SK-N-MC (cell line): ENCODE results near the gene SEBOX.

Experiments
- EZH2 ChIP-seq: fragments of 200-600 bp; sonication (generic); IDR thresholded peaks from one replicate; pipeline ENCODE4 v1.6.1; 2017; ENCODE audit warnings: antibody characterized with exemption
- FOXP2 ChIP-seq: optimal IDR thresholded peaks from 2 replicates; pipeline ENCODE3; 2011; ENCODE audit warnings: mild to moderate bottlenecking, moderate library complexity; ENCODE audit not compliant: insufficient read depth; ENCODE audit errors: extremely low read length, control extremely low read depth
- POLR2AphosphoS5 ChIP-seq: IDR thresholded peaks from 2 replicates; pipeline ENCODE4 v1.6.1; 2012; ENCODE audit warnings: mild to moderate bottlenecking, low read depth, low read length, borderline replicate concordance

DNA sequence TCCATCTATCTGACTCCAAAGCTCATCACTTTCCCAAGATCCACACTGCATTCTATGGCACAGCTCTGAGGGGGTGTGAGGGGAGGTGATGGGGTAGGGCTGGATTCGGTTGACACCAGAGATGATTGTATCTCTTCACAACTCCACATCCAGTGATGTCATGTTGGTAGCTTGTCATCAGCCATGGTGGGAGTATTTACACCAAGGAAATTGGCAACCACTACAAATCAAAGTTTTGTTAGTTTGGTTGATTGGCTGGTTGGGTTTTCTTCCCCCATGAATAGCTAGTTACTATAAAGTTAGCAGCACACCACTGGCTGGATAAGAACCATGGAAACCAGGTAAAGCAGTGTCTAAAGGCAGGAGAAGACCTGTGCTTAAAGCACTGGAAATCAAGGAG is 26.0 kb upstream of the SEBOX start:
- no peak for TF ChIP-seq EZH2
- TF ChIP-seq POLR2AphosphoS5, result no peak
- no peak for TF ChIP-seq FOXP2
